UCSD-AML1 (cell line): Measurements from ENCODE around the gene TMEM52B.

Experiments used
- DNase-seq: peaks from one replicate; lab custom pipeline; 2025; ENCODE audit not compliant: unreplicated experiment; lab: John Stamatoyannopoulos, UW

Gene TMEM52B

DNA sequence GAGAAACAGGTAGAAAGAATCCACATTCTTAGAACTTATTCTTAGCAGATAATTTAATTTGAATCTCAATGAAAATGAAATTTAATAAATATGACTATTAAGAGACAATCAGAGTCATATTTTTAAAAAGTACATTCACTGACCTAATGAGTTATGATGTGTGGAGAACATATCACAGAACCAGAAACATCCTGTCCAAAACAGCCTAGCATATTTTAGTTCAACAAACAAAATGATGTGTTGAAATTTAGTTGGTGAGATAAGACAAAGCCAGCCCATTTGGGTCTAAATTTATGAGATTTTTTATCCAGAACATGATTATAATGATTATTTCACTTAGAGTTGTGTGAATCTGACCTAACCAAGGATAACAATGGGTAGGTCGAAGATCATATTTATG is 59.7 kb downstream of the TMEM52B start:
- no peak for DNase-seq

GRCh38 chr12:10241290-10241689 is 62.5 kb downstream of the TMEM52B start:
- no peak for DNase-seq
